Measurements from ENCODE around the gene DIAPH3. TPM values are rescaled to one million over a fixed set of nuclear protein-coding genes. Genes with fewer than 3 reads are reported as not detected.

Gene DIAPH3
- total RNA-seq, 1 donor from 2014 or later: 4.6 TPM

- no peak for DNase-seq
- no peak overlapping the region for H3K4me3 ChIP-seq
- no peak overlapping the region for H3K27ac ChIP-seq
- H3K27me3 ChIP-seq: no peaks in the 10 kb centered on the region
- H3K4me1 ChIP-seq: no peaks in the 10 kb centered on the region
- intact Hi-C loops (cut with DNase I): no loop called here
- ATAC-seq: no peak
- H3K9me3 ChIP-seq: no peaks in the 10 kb centered on the region
- TF ChIP-seq CTCF (IDR thresholded peaks at IDR 0.05): no peak
- H3K36me3 ChIP-seq: no peaks in the 10 kb centered on the region
These were observed 249.2 kb downstream of the DIAPH3 start for GRCh38 chr13:59914556-59914955.

GRCh38 chr13:59906413-59907049 lies 257.2 kb downstream of the DIAPH3 start:
- no peak for DNase-seq
- no peak for ATAC-seq

GRCh38 chr13:59901191-59901590 lies 262.5 kb downstream of the DIAPH3 start:
- ATAC-seq: no peak

More at GRCh38 chr13:59906413-59907049, 257.2 kb downstream of the DIAPH3 start:
- no peaks in the 10 kb centered on the region for H3K27me3 ChIP-seq
- no peak overlapping the region for H3K4me3 ChIP-seq
- H3K27ac ChIP-seq: no peak overlapping the region
- H3K9me3 ChIP-seq: no peaks in the 10 kb centered on the region
- no peaks in the 10 kb centered on the region for H3K36me3 ChIP-seq
- no peaks in the 10 kb centered on the region for H3K4me1 ChIP-seq
- intact Hi-C loops (cut with DNase I): no loop called here
- TF ChIP-seq CTCF (IDR thresholded peaks at IDR 0.05): peak; percentile 59

GRCh38 chr13:59898066-59898465 lies 265.7 kb downstream of the DIAPH3 start:
- Histone ChIP-seq H3K9me3 (no peaks in the 10 kb centered on the region), H3K27me3 (no peaks in the 10 kb centered on the region), H3K36me3 (no peaks in the 10 kb centered on the region), H3K4me3 (no peak overlapping the region), H3K4me1 (no peaks in the 10 kb centered on the region), H3K27ac (no peak overlapping the region)
- ATAC-seq (no peak), DNase-seq (no peak)
- no peak for TF ChIP-seq CTCF (IDR thresholded peaks at IDR 0.05)
- intact Hi-C loops (cut with DNase I): no loop called here

More at GRCh38 chr13:59901191-59901590, 262.5 kb downstream of the DIAPH3 start:
- intact Hi-C loops (cut with DNase I): no loop called here
- DNase-seq: no peak
- TF ChIP-seq CTCF (IDR thresholded peaks at IDR 0.05): no peak
- no peaks in the 10 kb centered on the region for H3K36me3 ChIP-seq
- H3K27ac ChIP-seq: no peak overlapping the region
- no peaks in the 10 kb centered on the region for H3K27me3 ChIP-seq
- H3K9me3 ChIP-seq: no peaks in the 10 kb centered on the region
- H3K4me1 ChIP-seq: no peaks in the 10 kb centered on the region
- H3K4me3 ChIP-seq: no peak overlapping the region

GRCh38 chr13:59893266-59893665 lies 270.5 kb downstream of the DIAPH3 start:
- H3K9me3 ChIP-seq: no peaks in the 10 kb centered on the region

More at GRCh38 chr13:59893266-59893665, 270.5 kb downstream of the DIAPH3 start:
- ATAC-seq (no peak), DNase-seq (no peak)
- Histone ChIP-seq H3K27ac (no peak overlapping the region), H3K36me3 (no peaks in the 10 kb centered on the region), H3K4me1 (no peaks in the 10 kb centered on the region), H3K4me3 (no peak overlapping the region), H3K27me3 (no peaks in the 10 kb centered on the region)
- TF ChIP-seq CTCF (IDR thresholded peaks at IDR 0.05): no peak
- intact Hi-C loops (cut with DNase I): no loop called here

All from upper lobe of right lung (tissue), 1 donor.